ENCODE data around the gene EN2. TPM values are rescaled to one million over a fixed set of nuclear protein-coding genes. Genes with fewer than 3 reads are reported as not detected.

The EN2 gene
- total and polyA plus RNA-seq, 2 donors (not counting 1 experiment from before 2014, with no cell fraction given), result not detected

DNA sequence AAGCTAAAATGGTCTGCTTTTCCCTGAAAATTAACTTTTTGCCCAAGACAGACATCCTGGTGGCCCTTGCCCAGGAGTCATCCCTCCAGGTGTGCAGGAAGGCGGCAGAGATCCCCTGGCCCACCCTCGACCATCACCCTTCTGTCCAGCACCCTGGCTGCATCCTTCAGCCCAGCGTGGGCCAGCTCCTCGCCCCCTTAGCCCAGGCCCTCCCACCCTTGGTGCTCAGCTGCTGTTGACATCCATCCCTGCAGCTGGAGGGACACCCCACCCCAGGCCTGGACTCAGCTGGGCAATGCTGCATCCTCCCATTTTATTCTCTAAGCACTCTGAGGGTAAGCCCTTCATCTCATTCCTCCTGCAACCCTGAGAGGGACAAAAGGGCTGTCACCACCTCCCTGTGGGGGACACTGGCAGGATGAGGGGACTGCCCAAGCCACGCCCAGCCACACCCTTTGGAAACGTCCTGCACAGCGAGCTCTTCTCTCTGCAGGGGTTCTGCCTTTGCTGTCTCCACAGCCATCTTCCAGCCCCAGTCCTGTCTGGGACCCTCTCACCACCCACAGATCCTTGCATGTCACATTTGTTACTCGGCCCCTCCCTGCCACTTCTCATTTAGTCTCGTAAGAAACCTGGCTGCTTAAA is 30.7 kb downstream of the EN2 start:
- Mint-ChIP-seq H3K9me3 (ENCODE audit: insufficient read depth) (no peaks in the 10 kb centered on the region), H3K4me3 (peak overlapping the region; percentile 23), H3K4me1 (peaks cover 26% of the 10 kb centered on the region), H3K27me3 (peaks cover 19% of the 10 kb centered on the region), H3K27ac (peak overlapping the region; percentile 13)
- no peak for TF ChIP-seq EZH2 (IDR thresholded peaks at IDR 0.05; ENCODE audit: borderline replicate concordance, insufficient read depth, low read depth, low read length, poor library complexity, severe bottlenecking)
- TF ChIP-seq, protein P1, sequence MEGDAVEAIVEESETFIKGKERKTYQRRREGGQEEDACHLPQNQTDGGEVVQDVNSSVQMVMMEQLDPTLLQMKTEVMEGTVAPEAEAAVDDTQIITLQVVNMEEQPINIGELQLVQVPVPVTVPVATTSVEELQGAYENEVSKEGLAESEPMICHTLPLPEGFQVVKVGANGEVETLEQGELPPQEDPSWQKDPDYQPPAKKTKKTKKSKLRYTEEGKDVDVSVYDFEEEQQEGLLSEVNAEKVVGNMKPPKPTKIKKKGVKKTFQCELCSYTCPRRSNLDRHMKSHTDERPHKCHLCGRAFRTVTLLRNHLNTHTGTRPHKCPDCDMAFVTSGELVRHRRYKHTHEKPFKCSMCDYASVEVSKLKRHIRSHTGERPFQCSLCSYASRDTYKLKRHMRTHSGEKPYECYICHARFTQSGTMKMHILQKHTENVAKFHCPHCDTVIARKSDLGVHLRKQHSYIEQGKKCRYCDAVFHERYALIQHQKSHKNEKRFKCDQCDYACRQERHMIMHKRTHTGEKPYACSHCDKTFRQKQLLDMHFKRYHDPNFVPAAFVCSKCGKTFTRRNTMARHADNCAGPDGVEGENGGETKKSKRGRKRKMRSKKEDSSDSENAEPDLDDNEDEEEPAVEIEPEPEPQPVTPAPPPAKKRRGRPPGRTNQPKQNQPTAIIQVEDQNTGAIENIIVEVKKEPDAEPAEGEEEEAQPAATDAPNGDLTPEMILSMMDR (IDR thresholded peaks at IDR 0.05), result no peak
- ChIA-PET POLR2A (no interaction called here), CTCF (interaction anchor here (0.8 kb wide), 1 partner anchor 111 kb away, joined by 3 read pairs; no protein-coding TSS in a partner anchor)
- Histone ChIP-seq H3K9me3 (ENCODE audit: control extremely low read depth in 1 of 3, control insufficient read depth in 2 of 3, insufficient read depth in 1 of 3, low read length in 2 of 3) (peaks cover 0 to 15% (median 0%) of the 10 kb centered on the region in 3 donors), H3K36me3 (replicated peaks in 1 of 2; ENCODE audit: control extremely low read depth in 1 of 2, control insufficient read depth in 1 of 2, extremely low read depth in 1 of 2, insufficient read depth in 2 of 2, low read length in 1 of 2) (no peaks in the 10 kb centered on the region), H3K4me1 (ENCODE audit: control insufficient read depth in 2 of 2, insufficient read depth in 2 of 2, low read length in 2 of 2) (peaks cover 26 to 32% of the 10 kb centered on the region in 2 donors), H3K27ac (ENCODE audit: low read length in 2 of 2) (no peak overlapping the region), H4K20me1 (ENCODE audit: control insufficient read depth, insufficient read depth, low read length, poor library complexity, severe bottlenecking) (no peaks in the 10 kb centered on the region), H3K79me2 (ENCODE audit: control insufficient read depth, insufficient read depth, low read length) (no peaks in the 10 kb centered on the region), H3K4me2 (replicated peaks; ENCODE audit: low read depth, low read length, poor library complexity, severe bottlenecking) (peak overlapping the region; percentile 15), H2AFZ (ENCODE audit: insufficient read depth, low read depth, low read length, poor library complexity, severe bottlenecking) (no peak overlapping the region), H3K27me3 (replicated peaks in 1 of 4; ENCODE audit: control extremely low read depth in 1 of 4, control insufficient read depth in 3 of 4, insufficient read depth in 4 of 4, low read length in 3 of 4) (peaks cover 0 to 25% (median 0%) of the 10 kb centered on the region in 4 experiments), H3K4me3 (ENCODE audit: control extremely low read depth in 1 of 5, extremely low read depth in 1 of 5, insufficient read depth in 1 of 5, low read depth in 2 of 5, low read length in 4 of 5) (no peak overlapping the region), H3K9ac (ENCODE audit: low read length) (no peak overlapping the region)
- DNase-seq, result no peak
- intact Hi-C loops (cut with micrococcal nuclease), result no loop called here
- ATAC-seq (ENCODE audit: low read depth), result no peak
- WGBS (ENCODE audit: insufficient coverage), result 77% methylated on average over 9 of the region's 9 CpGs

DNA sequence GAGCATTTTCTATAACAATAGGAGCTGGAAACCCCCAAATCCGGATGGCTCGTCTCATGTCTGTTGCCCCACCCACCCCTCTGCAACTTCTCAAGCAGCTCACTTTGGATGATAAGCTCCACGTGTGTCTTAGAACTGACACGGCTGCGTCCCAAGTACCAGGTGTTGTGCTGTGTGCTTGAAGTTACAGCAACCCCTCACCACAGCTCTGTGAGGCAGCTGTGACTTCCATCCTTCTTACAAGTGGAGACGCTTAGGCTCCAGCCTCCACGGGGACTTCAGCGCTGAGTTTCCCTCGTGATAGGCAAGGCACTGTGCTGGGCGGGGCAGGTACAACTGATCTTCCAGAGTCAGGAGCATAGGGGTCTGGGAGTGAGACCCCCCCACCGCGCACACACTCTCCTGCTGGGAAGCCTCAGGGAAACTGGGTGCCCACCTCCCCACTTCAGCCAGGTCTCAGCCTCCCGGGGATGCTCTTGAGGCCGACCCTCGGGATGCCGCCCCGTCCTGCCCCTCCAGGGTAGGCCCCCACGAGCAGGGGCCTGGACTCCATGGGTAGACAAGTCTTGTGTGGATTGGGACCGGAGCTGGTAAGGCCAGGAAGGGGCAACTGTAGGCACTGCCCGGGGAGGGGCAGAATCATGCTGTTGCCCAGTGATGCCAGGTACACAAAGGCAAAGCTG is 31.4 kb downstream of the EN2 start:
- ChIA-PET POLR2A (no interaction called here), CTCF (interaction anchor here (0.8 kb wide), 1 partner anchor 110 kb away, joined by 3 read pairs; no protein-coding TSS in a partner anchor)
- Histone ChIP-seq H3K4me1 (ENCODE audit: control insufficient read depth in 2 of 2, insufficient read depth in 2 of 2, low read length in 2 of 2) (peaks cover 26 to 32% of the 10 kb centered on the region in 2 donors), H2AFZ (ENCODE audit: insufficient read depth, low read depth, low read length, poor library complexity, severe bottlenecking) (peak overlapping the region; percentile 2), H3K27me3 (replicated peaks in 1 of 4; ENCODE audit: control extremely low read depth in 1 of 4, control insufficient read depth in 3 of 4, insufficient read depth in 4 of 4, low read length in 3 of 4) (peaks cover 0 to 20% (median 0%) of the 10 kb centered on the region in 4 experiments), H3K9ac (ENCODE audit: low read length) (no peak overlapping the region), H3K36me3 (replicated peaks in 1 of 2; ENCODE audit: control extremely low read depth in 1 of 2, control insufficient read depth in 1 of 2, extremely low read depth in 1 of 2, insufficient read depth in 2 of 2, low read length in 1 of 2) (no peaks in the 10 kb centered on the region), H3K9me3 (ENCODE audit: control extremely low read depth in 1 of 3, control insufficient read depth in 2 of 3, insufficient read depth in 1 of 3, low read length in 2 of 3) (peaks cover 0 to 19% (median 0%) of the 10 kb centered on the region in 3 donors), H4K20me1 (ENCODE audit: control insufficient read depth, insufficient read depth, low read length, poor library complexity, severe bottlenecking) (no peaks in the 10 kb centered on the region), H3K4me2 (replicated peaks; ENCODE audit: low read depth, low read length, poor library complexity, severe bottlenecking) (peak overlapping the region; percentile 15), H3K79me2 (ENCODE audit: control insufficient read depth, insufficient read depth, low read length) (no peaks in the 10 kb centered on the region), H3K27ac (ENCODE audit: low read length in 2 of 2) (no peak overlapping the region), H3K4me3 (ENCODE audit: control extremely low read depth in 1 of 5, extremely low read depth in 1 of 5, insufficient read depth in 1 of 5, low read depth in 2 of 5, low read length in 4 of 5) (no peak overlapping the region)
- peaks cover 16% of the 10 kb centered on the region for H3K27me3 Mint-ChIP-seq
- H3K4me3 Mint-ChIP-seq, result peak overlapping the region; percentile 94
- intact Hi-C loops (cut with micrococcal nuclease), result no loop called here
- ATAC-seq (ENCODE audit: low read depth), result no peak
- H3K4me1 Mint-ChIP-seq, result peaks cover 26% of the 10 kb centered on the region
- 87% methylated on average over 20 of the region's 20 CpGs for WGBS (ENCODE audit: insufficient coverage)
- H3K9me3 Mint-ChIP-seq (ENCODE audit: insufficient read depth), result no peaks in the 10 kb centered on the region
- peak overlapping the region; percentile 13 for H3K27ac Mint-ChIP-seq
- DNase-seq, result peak; percentile 45
- TF ChIP-seq EZH2 (IDR thresholded peaks at IDR 0.05; ENCODE audit: borderline replicate concordance, insufficient read depth, low read depth, low read length, poor library complexity, severe bottlenecking), result no peak
- TF ChIP-seq, protein P1 (IDR thresholded peaks at IDR 0.05), result no peak
